ENCODE measurements around the gene PCSK4.
"Not testable (repeated sequence)": the region's sequence is repeated elsewhere in the genome, so short reads cannot be mapped to it uniquely, and the experiment has no call there.

PCSK4 gene

DNA sequence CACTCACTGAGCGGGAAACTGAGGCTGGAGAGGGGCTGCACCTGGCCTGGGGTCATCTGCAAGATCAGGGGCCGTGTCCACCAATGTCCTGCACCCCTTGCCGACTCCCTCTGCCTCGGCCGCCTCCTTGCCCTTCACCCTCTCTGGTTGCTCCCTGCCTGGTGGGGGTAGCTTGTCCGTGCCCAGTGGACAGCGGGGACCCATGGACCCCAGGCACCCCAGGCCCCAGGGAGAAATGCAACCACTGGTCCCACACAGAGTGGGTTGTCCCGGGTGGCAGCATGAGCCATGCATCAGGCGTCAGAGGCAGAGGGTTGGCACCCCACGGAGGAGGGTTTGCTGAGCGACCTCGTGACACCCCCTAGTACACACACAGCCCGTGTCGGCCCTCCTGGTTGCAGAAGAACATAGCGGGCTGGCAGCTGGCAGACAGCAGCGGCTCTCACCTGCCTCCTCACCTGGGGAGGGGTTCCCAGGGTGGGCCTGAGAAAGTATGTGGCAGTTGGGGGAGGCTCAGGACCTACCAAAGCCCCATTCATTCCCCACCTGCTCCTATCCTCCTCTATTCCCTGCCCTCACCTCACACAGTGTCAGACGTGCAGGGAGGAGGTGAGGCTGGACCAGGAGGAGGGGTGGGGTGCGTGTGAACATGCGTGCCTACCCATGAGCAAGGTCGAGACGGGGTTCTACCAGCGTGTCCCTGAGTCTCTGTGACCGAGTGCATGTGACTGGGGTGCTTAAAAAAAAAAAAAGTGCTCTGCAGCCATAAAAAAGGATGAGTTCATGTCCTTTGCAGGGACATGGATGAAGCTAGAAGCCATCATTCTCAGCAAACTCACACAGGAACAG, 14.0 kb upstream of the PCSK4 start:
- no peak for DNase-seq

DNA sequence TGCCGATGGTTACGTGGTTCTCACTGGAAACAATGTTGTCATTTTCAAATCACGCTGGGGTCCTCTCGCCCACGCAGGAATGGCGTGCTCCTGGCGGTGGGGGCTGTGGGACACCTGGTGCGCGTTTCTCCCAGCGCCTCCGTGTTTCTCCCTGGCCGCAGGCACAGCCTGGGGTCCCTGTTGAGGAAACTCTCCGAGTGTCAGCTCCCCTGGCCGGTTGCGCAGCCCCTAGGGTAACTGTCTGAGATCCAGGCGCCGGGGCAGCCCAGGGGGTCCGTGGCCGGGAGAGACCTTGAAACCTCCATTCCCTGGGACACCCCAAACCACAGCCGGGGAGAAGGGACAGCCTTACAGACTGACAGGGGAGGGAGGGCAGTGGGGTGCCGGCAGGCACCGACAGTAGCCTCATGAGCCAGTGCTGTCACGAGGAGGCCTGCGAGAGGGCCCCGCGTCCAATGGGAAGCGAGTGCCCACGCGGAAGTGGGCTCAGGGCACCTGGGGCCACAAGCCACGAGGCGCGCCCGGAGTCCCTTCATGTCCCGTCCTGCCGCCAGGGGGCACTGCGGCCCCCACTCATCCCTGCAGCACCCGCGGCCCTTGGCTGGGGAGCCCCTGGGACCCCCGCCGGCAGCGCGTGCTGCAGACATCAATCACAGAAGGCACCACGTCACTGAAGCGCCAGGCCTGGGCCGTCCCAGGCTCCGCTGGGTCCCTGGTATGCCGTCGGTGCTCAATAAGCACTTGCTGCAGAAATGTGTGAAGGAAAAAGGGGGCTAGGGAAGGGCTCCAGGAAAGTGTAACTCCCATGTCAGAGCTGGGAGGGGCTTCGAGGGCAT, 13.2 kb upstream of the PCSK4 start:
- no peak for DNase-seq

DNA sequence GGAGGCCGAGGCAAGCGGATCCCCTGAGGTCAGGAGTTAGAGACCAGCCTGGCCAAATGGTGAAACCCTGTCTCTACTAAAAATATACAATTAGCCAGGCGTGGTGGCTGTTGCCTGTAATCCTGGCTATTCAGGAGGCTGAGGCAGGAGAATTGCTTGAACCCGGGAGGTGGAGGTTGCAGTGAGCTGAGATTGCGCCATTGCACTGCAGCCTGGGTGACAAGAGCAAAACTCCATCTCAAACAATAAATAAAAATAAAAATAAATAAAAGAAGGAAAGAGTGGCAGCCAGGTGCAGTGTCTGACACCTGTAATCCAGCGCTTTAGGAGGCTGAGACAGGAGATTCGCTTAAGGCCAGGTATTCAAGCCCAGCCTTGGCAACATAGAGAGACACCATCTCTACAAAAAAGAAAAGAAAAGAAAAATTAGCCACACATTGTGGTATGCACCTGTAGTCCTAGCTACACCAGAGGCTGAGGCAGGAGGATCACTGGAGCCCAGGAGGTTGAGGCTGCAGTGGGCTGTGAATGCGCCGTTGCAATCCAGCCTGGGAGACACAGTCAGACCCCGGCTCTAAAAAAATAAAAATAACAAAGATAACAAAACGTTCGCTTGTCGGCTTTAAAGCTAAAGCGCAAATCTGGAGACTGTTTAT, 12.4 kb upstream of the PCSK4 start:
- no peak for DNase-seq

DNA sequence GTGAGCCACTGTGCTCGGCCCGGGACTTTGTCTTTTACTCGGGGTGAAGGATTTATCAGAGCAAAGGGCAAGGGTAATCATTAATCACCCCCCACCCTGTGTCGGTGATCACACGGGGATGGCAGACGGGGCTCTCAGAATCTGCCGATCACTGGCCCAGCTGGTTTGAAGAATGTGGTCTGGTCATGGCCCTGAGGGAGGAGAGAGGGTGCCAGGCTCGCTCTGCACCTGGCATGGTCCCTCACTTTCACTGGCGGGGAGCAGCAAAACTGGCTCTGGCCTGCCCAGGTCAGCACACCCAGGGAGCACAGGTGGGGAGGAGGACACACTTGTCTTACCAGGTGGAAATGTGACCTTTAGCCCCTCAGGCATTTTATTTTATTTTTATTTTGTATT, 11.0 kb upstream of the PCSK4 start:
- no peak for DNase-seq

DNA sequence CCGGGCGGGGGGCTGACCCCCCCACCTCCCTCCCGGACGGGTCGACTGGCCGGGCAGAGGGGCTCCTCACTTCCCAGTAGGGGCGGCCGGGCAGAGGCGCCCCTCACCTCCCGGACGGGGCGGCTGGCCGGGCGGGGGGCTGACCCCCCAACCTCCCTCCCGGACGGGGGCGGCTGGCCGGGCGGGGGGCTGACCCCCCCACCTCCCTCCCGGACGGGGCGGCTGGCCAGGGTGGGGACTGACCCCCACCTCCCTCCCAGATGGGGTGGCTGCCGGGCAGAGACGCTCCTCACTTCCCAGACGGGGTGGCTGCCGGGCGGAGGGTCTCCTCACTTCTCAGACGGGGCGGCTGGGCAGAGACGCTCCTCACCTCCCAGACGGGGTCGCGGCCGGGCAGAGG, 9.1 kb upstream of the PCSK4 start:
- not testable (repeated sequence) for DNase-seq

DNA sequence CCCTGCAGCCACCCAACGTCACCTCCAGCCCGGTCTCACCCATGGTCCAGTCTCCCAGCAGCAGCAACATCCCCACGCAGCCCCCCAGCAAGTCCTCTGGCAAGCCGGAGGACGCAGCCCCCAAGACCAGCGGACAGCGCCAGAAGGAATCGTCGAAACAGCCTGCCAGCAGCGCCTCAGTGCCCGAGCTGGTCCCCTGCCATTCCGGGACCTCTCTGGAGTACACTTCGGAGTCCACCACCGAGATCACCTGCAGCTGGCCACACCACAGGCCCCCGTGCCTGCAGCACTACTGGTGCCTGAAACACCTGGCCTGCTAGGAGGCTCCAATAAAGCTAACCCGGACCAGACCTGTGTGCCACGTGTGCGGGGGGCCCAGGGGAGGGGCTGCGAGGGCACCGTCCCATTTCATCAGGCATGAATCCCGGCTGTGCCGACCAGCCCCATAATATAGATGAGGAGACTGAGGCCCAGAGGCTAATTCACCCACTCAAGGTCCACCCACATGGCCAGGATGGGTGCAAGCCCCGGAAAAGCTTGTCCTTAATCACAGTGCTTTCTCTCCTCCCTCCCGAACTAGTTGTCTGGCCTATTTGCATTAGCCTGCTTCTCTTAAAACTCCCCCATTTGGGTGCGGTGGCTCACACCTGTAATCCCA, 7.6 kb upstream of the PCSK4 start:
- no peak for DNase-seq

DNA sequence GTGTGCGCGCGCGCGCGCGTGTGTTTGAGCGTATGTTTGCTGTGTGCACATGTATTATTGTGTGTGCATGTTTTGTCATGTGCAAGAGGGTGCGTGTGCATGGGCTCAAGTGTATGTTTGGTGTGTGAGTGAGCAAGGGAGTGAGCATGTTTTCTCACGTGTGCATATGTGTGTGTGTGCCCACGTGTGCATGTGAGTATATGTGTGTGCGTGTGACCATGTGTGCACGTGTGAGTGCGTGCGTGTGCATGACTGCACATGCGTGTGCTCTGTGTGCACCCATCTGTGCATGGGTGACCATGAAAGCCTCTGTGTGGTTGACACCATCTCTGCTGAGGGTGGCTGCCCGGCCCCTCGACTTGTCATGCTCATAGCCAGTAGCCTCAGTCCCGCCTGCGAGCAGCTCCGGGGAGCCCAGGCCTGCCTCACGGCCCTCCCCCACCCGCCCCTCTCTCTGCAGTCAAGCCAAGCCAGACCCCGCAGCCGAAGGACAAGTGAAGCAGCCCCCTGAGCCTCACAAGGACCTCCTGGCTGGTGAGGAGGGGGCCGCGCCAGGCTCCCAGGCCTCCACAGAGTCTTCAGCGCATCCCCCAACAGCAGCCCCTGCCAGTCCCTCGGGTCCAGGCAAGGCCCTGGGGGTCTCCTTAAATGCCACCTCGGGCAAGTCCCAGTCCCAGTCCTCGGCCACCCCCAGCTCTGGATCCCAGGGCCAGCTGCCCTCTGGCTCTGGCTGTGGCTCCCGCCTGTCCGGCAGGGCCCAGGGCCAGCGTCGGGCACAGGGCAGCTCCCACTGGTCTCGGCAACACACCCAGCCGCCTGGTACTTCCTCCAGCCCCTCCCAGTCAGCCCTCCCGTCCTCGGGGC, 6.8 kb upstream of the PCSK4 start:
- no peak for DNase-seq

GRCh38 chr19:1495799-1496713, 5.9 kb upstream of the PCSK4 start:
- no peak for DNase-seq

- DNase-seq, result peak; percentile 38
Measured at GRCh38 chr19:1495051-1495798, 5.1 kb upstream of the PCSK4 start.

GRCh38 chr19:1494115-1494815, 4.1 kb upstream of the PCSK4 start:
- DNase-seq, result no peak

GRCh38 chr19:1492474-1493006, 2.4 kb upstream of the PCSK4 start:
- DNase-seq, result no peak

DNA sequence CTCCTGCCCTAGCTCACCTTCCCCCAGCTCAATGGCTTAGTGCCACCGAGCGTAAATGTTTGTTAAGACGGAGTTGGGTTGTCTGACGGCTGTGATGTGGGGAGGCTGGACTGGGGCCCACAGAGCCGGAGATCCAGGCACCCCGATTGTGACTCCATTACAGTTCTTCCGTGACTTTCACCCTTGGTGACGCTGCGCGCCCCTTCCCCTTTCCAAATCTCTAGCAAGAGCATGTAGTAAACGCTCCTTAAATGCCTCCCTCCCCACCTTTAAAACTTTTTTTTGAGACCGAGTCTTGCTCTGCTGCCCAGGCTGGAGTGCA, 1.7 kb upstream of the PCSK4 start:
- no peak for DNase-seq

DNA sequence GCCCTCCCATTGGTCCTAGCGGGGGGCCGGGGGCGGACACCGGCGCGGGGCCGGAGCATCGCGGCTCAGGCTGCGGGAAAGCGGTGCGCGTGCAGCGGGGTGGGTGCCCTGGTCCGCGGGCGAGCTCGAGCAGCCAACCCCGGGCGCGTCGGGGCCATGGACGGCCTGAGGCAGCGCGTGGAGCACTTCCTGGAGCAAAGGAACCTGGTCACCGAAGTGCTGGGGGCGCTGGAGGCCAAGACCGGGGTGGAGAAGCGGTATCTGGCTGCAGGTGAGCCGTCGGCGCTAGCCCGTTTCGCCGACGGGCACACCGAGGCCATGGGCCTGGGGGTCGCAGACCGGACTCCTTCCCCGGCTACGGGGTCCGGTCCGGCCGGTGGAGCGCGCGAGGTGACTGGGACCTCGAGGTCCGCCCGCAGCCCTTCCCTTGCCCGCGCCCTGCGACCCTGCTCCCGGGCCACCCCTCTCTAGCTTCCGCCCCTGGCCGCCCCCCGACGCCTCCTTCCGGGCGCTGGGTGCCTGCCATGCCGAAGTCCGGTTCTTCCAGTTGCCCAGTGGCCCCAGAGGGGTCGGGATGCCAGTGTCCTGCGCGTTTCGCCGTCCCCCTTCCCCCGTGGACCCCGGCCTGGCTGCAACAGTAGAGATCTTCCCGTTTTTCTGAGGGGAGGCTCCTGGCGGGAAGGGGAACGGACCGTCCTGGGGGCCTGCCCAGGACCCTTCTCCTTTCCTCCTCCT, 1.1 kb upstream of the PCSK4 start, which contains the start of gene REEP6:
Gene REEP6 (plus strand): TSS at position 68 of the 735 bp plus-strand sequence. CDS start 89 bp downstream, at position 157.
- DNase-seq, result no peak

DNA sequence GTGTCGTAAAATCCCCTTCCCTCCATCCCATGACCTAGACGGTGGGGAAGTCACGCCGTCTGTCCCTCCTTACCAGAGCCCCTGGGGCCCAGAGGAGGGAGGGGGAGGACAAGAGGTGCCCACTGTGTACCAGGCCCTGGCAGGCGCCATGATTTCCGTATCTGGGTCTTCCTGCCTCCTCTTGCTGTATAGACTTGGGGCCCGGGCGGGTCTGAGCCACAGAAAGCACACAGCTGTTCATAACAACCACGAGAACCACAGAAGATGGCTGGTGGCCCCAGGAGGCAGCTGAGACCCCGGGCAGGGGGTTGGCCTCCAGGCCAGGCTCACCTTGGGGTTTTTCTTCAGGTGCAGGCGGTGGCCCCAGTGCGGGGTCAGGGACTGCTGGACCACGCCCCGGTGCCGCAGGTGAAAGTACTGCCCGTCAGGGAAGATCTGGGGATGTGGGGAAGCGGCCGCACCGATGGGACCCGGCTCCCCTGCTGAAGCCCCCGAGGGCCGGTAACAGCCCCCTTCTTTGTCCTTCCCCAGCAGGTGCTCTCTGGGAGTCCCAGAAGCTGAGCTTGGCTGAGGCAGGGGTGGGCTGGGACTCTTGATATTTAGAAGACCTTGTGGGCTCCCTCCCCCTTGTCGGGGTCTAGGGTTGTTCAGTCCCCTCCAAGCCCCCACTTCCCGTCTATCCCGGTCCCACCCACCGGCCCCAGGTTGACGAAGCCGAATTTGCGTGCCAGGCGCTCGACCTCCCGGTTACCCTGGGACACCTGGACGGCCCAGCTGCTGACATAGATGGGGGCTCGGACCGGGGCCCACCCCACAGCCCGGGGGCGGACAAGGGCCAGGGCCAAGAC, 463 bp downstream of the PCSK4 start:
- peak; percentile 45 for DNase-seq

DNA sequence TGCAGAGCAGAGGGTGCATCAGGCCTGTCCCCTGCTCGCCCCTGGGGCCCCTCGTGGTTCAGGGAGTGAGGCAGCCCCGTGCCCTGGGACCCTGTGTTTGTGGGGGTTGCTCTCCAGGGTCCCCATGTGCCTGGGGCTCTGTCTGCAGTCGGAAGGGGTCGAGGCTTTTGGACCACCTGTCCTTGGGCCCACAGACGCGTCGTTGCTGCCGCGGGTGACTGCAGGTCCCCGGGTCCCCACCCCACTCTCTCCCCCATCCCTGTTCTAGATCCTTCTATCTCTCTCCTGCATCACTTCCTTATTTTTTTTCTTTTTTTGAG, 1.9 kb downstream of the PCSK4 start:
- DNase-seq, result no peak

GRCh38 chr19:1487576-1488281, 2.4 kb downstream of the PCSK4 start:
- DNase-seq, result peak; percentile 41

Data from right forelimb (tissue), 1 donor.